ENCODE measurements around the gene CACNA1F.

Gene CACNA1F

DNA sequence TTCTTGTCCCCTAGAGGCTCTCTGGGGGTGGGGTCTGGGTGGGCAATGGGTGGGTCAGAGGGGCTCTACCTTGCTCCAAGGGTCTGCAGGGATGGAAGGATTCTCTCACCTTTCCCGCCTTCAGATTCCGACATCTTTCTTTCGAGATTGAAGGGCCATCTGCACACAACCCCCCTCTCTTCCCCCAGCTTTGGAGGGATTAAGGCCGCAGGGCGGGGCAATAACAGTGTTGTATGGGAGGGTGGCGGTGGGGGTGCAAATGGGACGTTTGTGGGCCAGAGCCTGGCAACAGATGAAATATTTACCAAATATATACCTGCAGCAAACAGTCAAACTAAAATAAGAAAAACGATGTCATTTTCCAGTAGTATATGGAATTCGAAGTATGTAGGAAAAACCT, at the start of gene CACNA1F:
Gene CACNA1F, minus strand, starts transcription at position 165 of the 400 bp plus-strand sequence. Its CDS starts 31 bp downstream, at position 134.
- DNase-seq (ENCODE audit: low read depth in 2 of 3, low spot score in 1 of 3), result no peak

DNA sequence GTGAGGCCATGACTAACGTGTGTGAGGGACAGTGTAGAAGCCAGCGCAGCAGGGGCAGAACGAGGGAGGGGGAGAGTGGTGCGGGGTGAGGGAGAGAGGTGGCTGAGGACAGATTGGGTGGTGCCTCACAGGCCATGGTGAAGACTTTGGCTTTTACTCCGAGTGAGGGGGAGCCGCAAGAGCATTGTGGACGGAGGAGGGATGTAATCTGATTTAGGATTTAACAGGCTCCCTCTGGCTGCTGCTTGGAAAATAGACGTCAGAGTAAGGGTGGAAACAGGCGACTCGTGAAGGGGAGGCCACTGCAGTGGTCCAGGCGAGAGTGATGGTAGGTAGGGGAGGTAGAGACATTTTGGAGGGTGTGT, 49.5 kb upstream of the CACNA1F start:
- no peak for DNase-seq (ENCODE audit: low read depth in 2 of 3, low spot score in 1 of 3)

- no peak for DNase-seq (ENCODE audit: low read depth in 2 of 3, low spot score in 1 of 3)
These were observed 44.9 kb upstream of the CACNA1F start for GRCh38 chrX:49278081-49278480.

DNA sequence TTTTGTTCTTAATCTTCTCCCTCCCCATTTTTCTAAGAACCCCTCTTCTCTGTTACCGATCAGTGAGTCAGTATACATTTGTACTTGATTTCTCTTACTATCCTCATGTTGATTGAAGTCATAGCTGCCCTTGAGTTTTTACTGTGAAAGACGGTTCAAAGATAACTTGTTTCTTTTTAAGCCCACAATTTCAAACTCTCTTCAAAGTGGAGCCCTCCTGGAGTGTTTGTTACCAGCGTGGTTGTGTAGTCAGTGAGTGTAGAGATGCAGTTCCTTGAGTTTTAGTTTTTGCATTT, 44.3 kb upstream of the CACNA1F start:
- DNase-seq (ENCODE audit: low read depth in 2 of 3, low spot score in 1 of 3), result no peak

DNA sequence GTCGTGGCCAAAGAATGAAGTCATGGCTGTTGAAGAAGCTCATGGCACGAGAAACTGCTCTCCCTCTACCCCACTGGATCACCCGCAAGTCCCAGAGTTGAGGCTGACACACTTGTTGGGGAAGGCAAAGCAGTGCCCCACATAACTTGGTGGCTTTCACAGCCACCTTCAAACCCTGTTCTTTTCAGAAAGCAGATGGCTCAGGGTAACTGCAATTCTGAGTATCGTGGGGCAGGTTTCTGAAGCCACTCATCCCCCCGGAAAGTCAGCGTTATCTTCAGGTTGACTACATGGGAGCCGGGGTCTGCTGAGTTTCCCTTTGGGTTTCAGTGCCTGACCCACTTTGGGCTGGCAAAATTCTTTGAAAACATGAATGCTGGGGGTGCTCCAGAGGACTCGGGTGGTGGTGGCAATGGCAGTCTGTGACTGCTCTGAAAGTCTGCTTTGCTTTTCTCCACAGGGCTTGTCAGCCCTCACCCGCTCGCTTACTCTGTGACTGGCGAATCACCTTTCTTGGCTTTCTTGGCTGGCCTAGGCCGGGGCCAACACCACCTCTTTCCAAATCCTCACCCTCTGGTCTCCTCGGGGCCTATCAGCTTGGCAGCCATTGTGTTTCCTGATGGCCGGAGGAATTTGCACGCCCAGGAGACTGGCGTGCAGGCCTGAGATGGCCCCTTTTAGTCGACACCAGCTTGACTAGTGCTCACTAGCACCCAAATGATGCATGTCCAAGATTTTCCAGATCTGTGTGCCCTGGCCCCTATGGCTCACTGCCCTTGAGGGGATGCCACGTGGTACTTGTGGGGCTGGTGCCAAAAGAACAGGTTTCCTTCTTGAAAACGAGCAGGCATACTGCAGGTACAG, 43.8 kb upstream of the CACNA1F start:
- no peak for DNase-seq (ENCODE audit: low read depth in 2 of 3, low spot score in 1 of 3)

- no peak for DNase-seq (ENCODE audit: low read depth in 2 of 3, low spot score in 1 of 3)
These were observed 43.1 kb upstream of the CACNA1F start for GRCh38 chrX:49276207-49276606.

DNA sequence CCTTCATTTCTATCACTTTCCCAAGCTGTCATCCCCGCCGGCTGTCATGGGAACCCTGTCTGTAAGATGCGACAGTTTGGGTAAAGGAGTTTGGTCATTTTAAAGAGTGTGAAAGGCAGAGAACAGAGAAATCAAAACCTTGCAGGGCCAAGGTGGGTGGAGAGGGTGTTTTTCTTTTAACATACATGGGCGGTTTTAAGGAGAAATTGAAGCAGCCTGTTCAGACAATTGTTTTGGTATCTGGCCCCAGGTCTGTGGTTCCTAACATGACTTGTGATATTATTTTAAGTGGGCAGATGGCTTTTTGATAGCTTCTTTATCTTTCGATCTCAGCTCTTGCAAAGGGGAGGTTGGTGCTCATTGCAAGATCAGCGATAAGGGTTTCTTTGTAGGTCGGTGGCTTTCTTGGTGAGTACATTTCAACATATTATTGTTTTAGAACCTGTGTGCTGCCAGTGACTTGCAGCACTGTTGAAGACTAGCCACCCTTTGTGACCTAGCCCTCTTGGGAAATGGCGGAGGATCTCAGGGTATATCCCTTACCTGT, 40.1 kb upstream of the CACNA1F start:
- DNase-seq (ENCODE audit: low read depth in 2 of 3, low spot score in 1 of 3), result peak in 2 of 3 donors; percentile 18 to 30

DNA sequence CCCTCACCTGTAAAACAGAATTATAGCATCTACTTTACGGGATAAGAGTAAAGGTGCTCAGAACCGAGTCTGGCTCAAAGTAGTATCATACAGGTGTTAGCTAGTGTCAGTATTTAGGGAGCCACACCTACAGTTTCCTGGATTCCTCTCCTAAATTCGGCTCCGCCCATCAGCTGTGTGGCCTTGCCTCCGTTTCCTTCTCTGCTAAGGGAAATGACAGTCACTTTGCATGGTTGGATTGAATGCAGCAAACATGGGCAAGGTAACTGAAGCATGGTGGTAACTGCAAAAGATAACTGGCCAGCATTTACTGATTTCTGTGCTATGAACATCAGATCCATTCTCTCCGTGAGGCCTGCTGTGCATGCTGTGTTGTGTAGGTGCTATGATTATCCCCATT, 39.3 kb upstream of the CACNA1F start:
- no peak for DNase-seq (ENCODE audit: low read depth in 2 of 3, low spot score in 1 of 3)

DNA sequence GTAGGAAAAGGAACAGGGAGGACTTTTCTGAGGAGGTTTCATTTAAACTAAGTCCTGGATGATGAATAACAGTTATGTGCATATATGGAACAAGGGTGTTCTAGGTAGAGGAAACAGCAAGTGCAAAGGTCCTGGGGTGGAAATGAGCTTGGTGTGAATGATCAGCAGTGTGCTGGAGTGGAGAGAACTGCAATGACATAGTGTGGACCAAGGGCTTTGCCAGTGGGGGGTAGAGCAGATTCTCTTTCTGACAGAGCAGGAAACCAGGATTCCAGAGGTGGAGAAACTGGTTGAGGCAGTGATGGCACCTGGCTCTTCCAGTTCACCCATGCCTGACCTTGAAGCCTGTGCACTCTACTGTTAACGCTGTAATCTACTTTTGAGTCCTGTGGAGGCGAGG, 38.2 kb upstream of the CACNA1F start:
- no peak for DNase-seq (ENCODE audit: low read depth in 2 of 3, low spot score in 1 of 3)

GRCh38 chrX:49270249-49270921, 37.2 kb upstream of the CACNA1F start:
- DNase-seq (ENCODE audit: low read depth in 2 of 3, low spot score in 1 of 3), result no peak

- peak in 1 of 3 donors; percentile 31 for DNase-seq (ENCODE audit: low read depth in 2 of 3, low spot score in 1 of 3)
These were observed 36.7 kb upstream of the CACNA1F start, which contains the start of gene PPP1R3F for GRCh38 chrX:49269767-49270248. Gene PPP1R3F, plus strand, starts transcription at chrX:49269793. Its CDS starts 77 bp downstream, at chrX:49269870.

DNA sequence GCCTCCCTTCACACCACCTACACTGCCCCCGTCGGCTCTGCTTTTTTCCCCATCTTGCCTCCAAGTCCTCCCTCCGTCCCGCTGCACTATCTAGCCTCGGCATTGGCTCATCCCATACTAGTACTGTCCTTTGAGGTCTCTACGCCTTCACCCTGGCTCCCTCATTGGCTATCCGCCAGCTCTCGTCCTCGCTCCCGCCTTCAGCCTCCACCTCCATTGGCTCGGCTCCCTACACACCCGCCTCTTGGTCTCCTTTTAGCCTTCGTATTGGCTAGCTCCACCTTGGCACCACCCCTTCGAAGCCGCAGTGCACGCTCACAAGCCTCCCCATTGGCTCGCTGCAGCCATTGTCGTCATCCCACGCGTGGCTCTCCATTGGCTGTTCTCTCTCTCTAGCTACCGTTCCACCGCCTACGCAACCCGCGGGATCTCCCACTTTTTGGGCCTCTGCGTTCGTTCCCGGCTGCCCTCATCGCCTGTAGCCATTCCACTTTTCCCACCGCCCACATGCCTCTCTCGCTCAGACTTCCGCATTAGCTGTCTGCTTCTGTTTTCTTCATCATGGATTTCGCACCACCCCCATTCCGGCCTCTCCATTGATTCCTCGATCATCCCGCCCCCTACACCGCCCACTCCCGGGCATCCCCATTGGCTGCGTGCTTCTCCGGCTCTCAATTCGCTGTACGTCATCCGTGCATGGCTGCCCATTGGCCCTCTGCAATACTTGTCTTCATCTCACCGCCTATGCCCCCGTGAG, 36.0 kb upstream of the CACNA1F start:
- peak; percentile 83 to 94 (median 93) for DNase-seq (ENCODE audit: low read depth in 2 of 3, low spot score in 1 of 3)

DNA sequence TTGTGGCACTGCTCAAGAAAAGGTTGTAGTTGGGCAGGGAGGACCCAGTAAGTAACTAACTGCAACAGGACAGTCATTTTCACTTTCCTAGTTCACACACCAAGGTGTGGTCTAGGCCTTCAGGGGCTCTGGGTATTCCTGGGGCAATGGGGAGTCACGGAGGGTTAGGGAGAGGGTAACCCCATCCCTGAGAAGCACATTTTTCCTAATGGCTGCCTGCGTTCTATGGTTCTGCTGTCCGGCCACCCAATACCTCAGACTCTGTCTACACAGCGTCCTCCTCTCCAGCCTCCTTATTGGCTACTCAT, 35.5 kb upstream of the CACNA1F start:
- DNase-seq (ENCODE audit: low read depth in 2 of 3, low spot score in 1 of 3), result no peak

- DNase-seq (ENCODE audit: low read depth in 2 of 3, low spot score in 1 of 3), result no peak
These were observed 33.6 kb upstream of the CACNA1F start for GRCh38 chrX:49266523-49267445.

- no peak for DNase-seq (ENCODE audit: low read depth in 2 of 3, low spot score in 1 of 3)
These were observed 31.3 kb upstream of the CACNA1F start, which contains the start of gene FOXP3 for GRCh38 chrX:49264460-49264859. Gene FOXP3, minus strand, starts transcription at chrX:49264710. Its CDS starts 6,205 bp downstream, at chrX:49258505.

GRCh38 chrX:49263631-49264030, 30.5 kb upstream of the CACNA1F start:
- DNase-seq (ENCODE audit: low read depth in 2 of 3, low spot score in 1 of 3), result no peak

GRCh38 chrX:49262603-49263002, 29.5 kb upstream of the CACNA1F start:
- DNase-seq (ENCODE audit: low read depth in 2 of 3, low spot score in 1 of 3), result no peak

GRCh38 chrX:49260221-49260985, 27.3 kb upstream of the CACNA1F start:
- no peak for DNase-seq (ENCODE audit: low read depth in 2 of 3, low spot score in 1 of 3)

DNA sequence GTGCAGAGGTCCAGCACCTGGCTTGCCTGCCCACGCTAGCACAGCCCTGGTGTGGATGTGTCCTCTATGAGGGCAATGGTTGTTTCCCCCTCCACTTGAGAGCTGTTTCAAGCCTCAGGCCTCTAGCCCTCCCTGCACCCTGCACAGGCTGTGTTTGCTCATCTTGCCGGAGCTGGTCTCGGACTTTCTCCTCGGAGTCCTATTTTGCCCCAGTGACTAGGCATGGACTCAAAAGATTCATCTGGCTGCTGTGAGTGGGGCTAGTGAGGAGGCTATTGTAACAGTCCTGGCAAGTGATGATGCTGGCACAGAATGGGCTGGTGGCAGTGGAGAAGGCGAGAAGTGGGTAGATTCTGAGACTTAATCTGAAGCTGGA, 25.6 kb upstream of the CACNA1F start:
- no peak for DNase-seq (ENCODE audit: low read depth in 2 of 3, low spot score in 1 of 3)
